ENCODE results near the gene CTDSPL.
A peak's percentile ranks its signal among the peaks of the same experiment; 100 is the strongest.

Gene CTDSPL

GRCh38 chr3:37819591-37819990, 42.1 kb upstream of the CTDSPL start:
- Histone ChIP-seq H3K27me3 (no peaks in the 10 kb centered on the region), H3K4me3 (no peak overlapping the region), H3K36me3 (peaks cover 12 to 40% (median 32%) of the 10 kb centered on the region in 3 donors), H3K27ac (no peak overlapping the region), H3K4me1 (peaks cover 0 to 20% (median 7%) of the 10 kb centered on the region in 4 donors), H3K9me3 (no peaks in the 10 kb centered on the region)
- no peak for DNase-seq
- no peak for TF ChIP-seq CTCF (IDR thresholded peaks at IDR 0.05)
- intact Hi-C loops (cut with DNase I; ENCODE audit: low total_unique reads): loop anchor here (10.0 kb wide), 1 partner anchor 55 kb away; no protein-coding TSS in a partner anchor

DNA sequence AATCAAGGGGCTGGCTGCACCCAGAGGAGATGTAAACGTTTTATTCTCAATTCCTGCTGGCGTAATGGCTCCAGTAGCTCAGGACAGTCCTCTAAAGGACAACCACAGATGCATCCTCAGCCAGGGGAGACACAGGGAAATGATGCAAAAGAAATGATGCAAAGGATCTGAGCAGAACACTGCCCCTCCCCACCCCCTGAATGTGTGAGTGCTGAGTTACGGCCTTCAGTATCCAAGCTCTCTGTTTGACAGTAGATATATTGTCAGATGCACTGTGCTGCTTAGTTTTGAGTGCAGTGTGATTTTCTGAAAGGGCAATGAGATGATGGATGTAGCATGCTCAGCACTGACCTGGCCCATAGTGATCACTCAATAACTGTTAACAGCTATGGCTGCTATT, 41.4 kb upstream of the CTDSPL start:
- Histone ChIP-seq H3K4me3 (no peak overlapping the region), H3K9me3 (no peaks in the 10 kb centered on the region), H3K4me1 (peaks cover 0 to 20% (median 7%) of the 10 kb centered on the region in 4 donors), H3K36me3 (peaks cover 12 to 40% (median 32%) of the 10 kb centered on the region in 3 donors), H3K27ac (no peak overlapping the region), H3K27me3 (no peaks in the 10 kb centered on the region)
- TF ChIP-seq CTCF (IDR thresholded peaks at IDR 0.05): no peak
- DNase-seq: no peak
- intact Hi-C loops (cut with DNase I; ENCODE audit: low total_unique reads): no loop called here

DNA sequence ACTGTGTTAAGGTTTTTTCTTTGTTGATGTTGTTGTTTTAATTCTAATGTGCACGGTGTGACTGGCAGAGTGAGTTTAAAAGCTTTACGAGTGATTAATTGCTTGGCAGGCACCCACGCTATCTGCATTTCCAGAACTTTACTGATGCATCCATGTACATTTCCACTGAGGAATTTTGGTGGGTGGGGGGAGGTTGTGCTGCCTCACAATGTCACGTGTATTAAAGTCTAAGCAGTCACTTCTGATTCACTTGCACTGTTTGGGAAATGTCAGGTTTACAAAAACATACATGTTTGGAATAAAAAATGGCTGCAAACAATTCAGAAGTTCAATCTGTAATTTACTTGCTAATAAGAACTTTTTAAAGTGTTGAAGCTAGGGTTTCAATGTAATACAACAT, 38.5 kb upstream of the CTDSPL start:
- no peak overlapping the region for H3K4me3 ChIP-seq
- H3K4me1 ChIP-seq: peaks cover 0 to 20% (median 7%) of the 10 kb centered on the region in 4 donors
- intact Hi-C loops (cut with DNase I; ENCODE audit: low total_unique reads): no loop called here
- peaks cover 12 to 26% (median 21%) of the 10 kb centered on the region in 3 donors for H3K36me3 ChIP-seq
- DNase-seq: no peak
- H3K27me3 ChIP-seq: no peaks in the 10 kb centered on the region
- peak overlapping the region in 1 of 2 donors; percentile 16 for H3K27ac ChIP-seq
- no peaks in the 10 kb centered on the region for H3K9me3 ChIP-seq
- TF ChIP-seq CTCF (IDR thresholded peaks at IDR 0.05): no peak

DNA sequence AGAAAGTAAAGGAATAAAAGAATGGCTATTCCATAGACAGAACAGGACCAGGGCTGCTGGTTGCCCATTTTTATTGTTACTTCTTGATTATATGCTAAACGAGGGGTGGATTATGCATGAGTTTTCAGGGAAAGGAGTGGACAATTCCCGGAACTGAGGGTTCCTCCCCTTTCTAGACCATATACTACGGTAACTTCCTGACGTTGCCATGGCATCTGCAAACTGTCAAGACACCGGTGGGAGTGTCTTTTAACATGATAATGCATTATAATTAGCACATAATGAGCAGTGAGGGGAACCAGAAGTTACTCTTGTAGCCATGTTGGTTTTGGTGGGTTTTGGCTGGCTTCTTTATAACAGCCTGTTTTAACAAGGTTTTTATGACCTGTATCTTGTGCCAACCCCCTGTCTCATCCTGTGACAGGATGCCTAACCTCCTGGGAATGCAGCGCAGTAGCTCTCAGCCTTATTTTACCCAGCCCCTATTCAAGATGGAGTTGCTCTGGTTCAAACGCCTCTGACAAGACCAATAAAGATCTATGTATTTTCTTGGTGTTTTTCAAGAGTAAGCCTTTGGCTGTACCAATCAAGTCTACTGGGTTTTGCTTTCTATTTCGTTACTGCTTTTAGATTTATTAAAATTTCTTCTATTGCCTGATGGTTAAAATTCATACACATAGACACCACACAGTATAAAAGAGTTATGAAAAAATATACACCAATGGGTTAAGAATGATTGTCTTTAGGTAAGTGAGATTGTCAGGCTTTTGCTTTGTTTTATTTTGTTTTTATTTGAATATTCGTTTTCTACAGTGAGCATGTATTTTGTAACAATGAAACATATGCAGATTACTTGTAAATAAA, 37.4 kb upstream of the CTDSPL start:
- Histone ChIP-seq H3K9me3 (no peaks in the 10 kb centered on the region), H3K27me3 (no peaks in the 10 kb centered on the region), H3K4me1 (peaks cover 0 to 20% (median 7%) of the 10 kb centered on the region in 4 donors), H3K4me3 (no peak overlapping the region), H3K27ac (peak overlapping the region; percentile 2 to 16), H3K36me3 (peaks cover 4 to 16% (median 11%) of the 10 kb centered on the region in 3 donors)
- TF ChIP-seq CTCF (IDR thresholded peaks at IDR 0.05): no peak
- DNase-seq: no peak
- intact Hi-C loops (cut with DNase I; ENCODE audit: low total_unique reads): no loop called here

DNA sequence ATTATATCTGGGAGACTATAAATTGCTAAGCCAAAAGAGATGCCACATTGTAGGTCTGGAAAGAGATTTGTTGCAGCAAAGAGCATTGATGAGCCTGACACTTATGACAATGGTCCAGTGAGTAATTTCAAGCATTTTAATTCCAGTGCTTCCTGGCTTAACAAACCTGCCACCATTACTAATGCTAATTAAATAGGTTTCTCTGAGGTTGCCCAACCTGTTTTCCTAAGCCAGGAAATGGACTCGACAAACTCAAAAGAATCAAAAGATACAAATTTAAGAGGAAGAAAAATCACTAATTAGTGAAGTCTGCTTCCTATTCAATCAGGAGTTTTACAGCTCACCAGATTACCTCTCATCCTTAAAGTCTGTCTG, 36.7 kb upstream of the CTDSPL start:
- Histone ChIP-seq H3K36me3 (peaks cover 4 to 10% (median 4%) of the 10 kb centered on the region in 3 donors), H3K27me3 (no peaks in the 10 kb centered on the region), H3K4me3 (no peak overlapping the region), H3K27ac (no peak overlapping the region), H3K9me3 (no peaks in the 10 kb centered on the region), H3K4me1 (peaks cover 0 to 20% (median 7%) of the 10 kb centered on the region in 4 donors)
- no peak for TF ChIP-seq CTCF (IDR thresholded peaks at IDR 0.05)
- intact Hi-C loops (cut with DNase I; ENCODE audit: low total_unique reads): no loop called here
- no peak for DNase-seq

Data from tibial artery (tissue), 4 donors.